OCI-LY1 (cell line): ENCODE data around the gene MYH7B.

Source experiments
- H2AFZ ChIP-seq: fragments of 200-600 bp; sonication (generic), shearing (Covaris generic); 2 replicates; pipeline ENCODE4 v1.6.0; 2014; ENCODE audit warnings: antibody characterized with exemption, mild to moderate bottlenecking, low read length
- H3F3A ChIP-seq: fragments of 200-600 bp; sonication (generic), shearing (Covaris generic); 2 replicates; pipeline ENCODE4 v1.6.0; 2014; ENCODE audit warnings: mild to moderate bottlenecking, antibody characterized with exemption, low read length, moderate library complexity; ENCODE audit not compliant: insufficient read depth
- H3K27ac ChIP-seq: fragments of 200-600 bp; sonication (generic); 2 replicates; pipeline ENCODE4 v1.5.1; 2014; ENCODE audit warnings: low read length, mixed run types, mild to moderate bottlenecking, low read depth; ENCODE audit not compliant: poor library complexity, severe bottlenecking
- H3K27me3 ChIP-seq: fragments of 200-600 bp; sonication (generic); 2 replicates; pipeline ENCODE4 v1.6.0; 2014; ENCODE audit warnings: antibody characterized with exemption, mild to moderate bottlenecking, low read length, moderate library complexity; ENCODE audit not compliant: insufficient read depth
- H3K36me3 ChIP-seq: fragments of 200-600 bp; sonication (generic); 2 replicates; pipeline ENCODE4 v1.6.1; 2014; ENCODE audit warnings: mild to moderate bottlenecking, antibody characterized with exemption, low read length, moderate library complexity, mixed read lengths; ENCODE audit not compliant: insufficient read depth
- H3K4me1 ChIP-seq: fragments of 200-600 bp; sonication (generic); 2 replicates; pipeline ENCODE4 v1.5.1; 2014; ENCODE audit warnings: mild to moderate bottlenecking, low read length, moderate library complexity; ENCODE audit not compliant: insufficient read depth, severe bottlenecking
- H3K4me2 ChIP-seq: fragments of 200-600 bp; sonication (generic), shearing (Covaris generic); 2 replicates; pipeline ENCODE4 v1.6.1; 2014; ENCODE audit warnings: low read length
- H3K4me3 ChIP-seq: fragments of 200-600 bp; sonication (generic); 2 replicates; pipeline ENCODE4 v1.5.1; 2014; ENCODE audit warnings: low read length, low read depth, mild to moderate bottlenecking, mixed read lengths; ENCODE audit not compliant: poor library complexity, severe bottlenecking
- H3K79me2 ChIP-seq: fragments of 200-600 bp; shearing (Covaris generic); 2 replicates; pipeline ENCODE4 v1.6.1; 2016; ENCODE audit warnings: mixed run types, low read length, mixed read lengths; ENCODE audit not compliant: insufficient read depth
- H3K9ac ChIP-seq: fragments of 200-600 bp; sonication (generic), shearing (Covaris generic); 2 replicates; pipeline ENCODE4 v1.6.1; 2014; ENCODE audit warnings: mild to moderate bottlenecking, low read length, mixed read lengths
- H3K9me2 ChIP-seq: fragments of 200-600 bp; sonication (generic), shearing (Covaris generic); 2 replicates; pipeline ENCODE4 v1.6.1; 2014; ENCODE audit warnings: low read depth, mild to moderate bottlenecking, low read length, mixed read lengths
- H3K9me3 ChIP-seq: fragments of 200-600 bp; shearing (Covaris generic); 2 replicates; pipeline ENCODE4 v1.6.1; 2014; ENCODE audit warnings: low read length, mixed read lengths
- H4K20me1 ChIP-seq: fragments of 200-600 bp; sonication (generic), shearing (Covaris generic); 2 replicates; pipeline ENCODE4 v1.6.0; 2016; ENCODE audit warnings: mild to moderate bottlenecking, low read length; ENCODE audit not compliant: insufficient read depth
- EZH2 ChIP-seq: fragments of 200-600 bp; sonication (generic), shearing (Covaris generic); IDR thresholded peaks from 2 replicates; pipeline ENCODE4 v1.8.0; 2017; ENCODE audit warnings: borderline replicate concordance, mixed run types, mild to moderate bottlenecking, antibody characterized with exemption, low read length, moderate library complexity, mixed read lengths
- TF ChIP-seq, protein P1 (sequence below): fragments of 200-600 bp; sonication (generic), shearing (Covaris generic); IDR thresholded peaks from 2 replicates; pipeline ENCODE4 v1.5.1; 2017; ENCODE audit warnings: mild to moderate bottlenecking, antibody characterized with exemption, low read length, moderate library complexity, mixed read lengths

Gene MYH7B

GRCh38 chr20:34988191-34988540 lies 32.5 kb downstream of the MYH7B start:
- Histone ChIP-seq H3K9me2 (no peaks in the 10 kb centered on the region), H3K4me3 (no peak overlapping the region), H3K4me1 (no peaks in the 10 kb centered on the region), H3K27me3 (no peaks in the 10 kb centered on the region), H3K36me3 (no peaks in the 10 kb centered on the region; the same call in 1 of the 2 replicates), H2AFZ (no peak overlapping the region), H3K27ac (no peak overlapping the region), H3K4me2 (no peak overlapping the region), H4K20me1 (no peaks in the 10 kb centered on the region), H3K79me2 (no peaks in the 10 kb centered on the region), H3K9me3 (no peaks in the 10 kb centered on the region), H3F3A (no peaks in the 10 kb centered on the region), H3K9ac (no peak overlapping the region)
- no peak for TF ChIP-seq EZH2
- TF ChIP-seq, protein P1, sequence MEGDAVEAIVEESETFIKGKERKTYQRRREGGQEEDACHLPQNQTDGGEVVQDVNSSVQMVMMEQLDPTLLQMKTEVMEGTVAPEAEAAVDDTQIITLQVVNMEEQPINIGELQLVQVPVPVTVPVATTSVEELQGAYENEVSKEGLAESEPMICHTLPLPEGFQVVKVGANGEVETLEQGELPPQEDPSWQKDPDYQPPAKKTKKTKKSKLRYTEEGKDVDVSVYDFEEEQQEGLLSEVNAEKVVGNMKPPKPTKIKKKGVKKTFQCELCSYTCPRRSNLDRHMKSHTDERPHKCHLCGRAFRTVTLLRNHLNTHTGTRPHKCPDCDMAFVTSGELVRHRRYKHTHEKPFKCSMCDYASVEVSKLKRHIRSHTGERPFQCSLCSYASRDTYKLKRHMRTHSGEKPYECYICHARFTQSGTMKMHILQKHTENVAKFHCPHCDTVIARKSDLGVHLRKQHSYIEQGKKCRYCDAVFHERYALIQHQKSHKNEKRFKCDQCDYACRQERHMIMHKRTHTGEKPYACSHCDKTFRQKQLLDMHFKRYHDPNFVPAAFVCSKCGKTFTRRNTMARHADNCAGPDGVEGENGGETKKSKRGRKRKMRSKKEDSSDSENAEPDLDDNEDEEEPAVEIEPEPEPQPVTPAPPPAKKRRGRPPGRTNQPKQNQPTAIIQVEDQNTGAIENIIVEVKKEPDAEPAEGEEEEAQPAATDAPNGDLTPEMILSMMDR: no peak

DNA sequence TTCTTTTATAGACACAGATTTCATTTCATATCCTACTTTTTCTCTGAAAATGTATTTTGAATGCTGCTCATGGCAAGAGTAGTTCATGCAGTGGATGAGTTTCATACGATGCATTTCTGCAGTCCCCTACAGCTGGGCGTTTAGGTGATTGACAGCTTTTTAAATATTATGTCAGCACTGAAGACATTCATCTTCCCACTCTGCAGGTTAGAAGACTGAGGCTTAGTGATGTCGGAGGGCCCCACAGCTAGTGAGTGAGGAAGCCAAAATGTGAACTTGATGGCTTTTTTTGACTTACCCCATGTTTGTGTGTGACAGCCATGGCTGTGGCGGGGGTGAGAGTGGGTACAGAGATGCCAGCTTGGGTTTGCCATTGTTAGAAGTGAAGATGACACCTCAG lies 33.5 kb downstream of the MYH7B start:
- H2AFZ ChIP-seq: no peak overlapping the region
- H3K27ac ChIP-seq: no peak overlapping the region
- H3K4me3 ChIP-seq: no peak overlapping the region
- no peaks in the 10 kb centered on the region for H3K27me3 ChIP-seq
- H3F3A ChIP-seq: no peaks in the 10 kb centered on the region
- no peak overlapping the region for H3K9ac ChIP-seq
- no peak overlapping the region for H3K4me2 ChIP-seq
- H3K36me3 ChIP-seq: no peaks in the 10 kb centered on the region; the same call in 1 of the 2 replicates
- H3K9me2 ChIP-seq: no peaks in the 10 kb centered on the region
- H4K20me1 ChIP-seq: no peaks in the 10 kb centered on the region
- no peaks in the 10 kb centered on the region for H3K4me1 ChIP-seq
- H3K79me2 ChIP-seq: no peaks in the 10 kb centered on the region
- TF ChIP-seq, protein P1: no peak
- no peak for TF ChIP-seq EZH2
- no peaks in the 10 kb centered on the region for H3K9me3 ChIP-seq

- no peaks in the 10 kb centered on the region for H3K4me1 ChIP-seq
- no peaks in the 10 kb centered on the region for H3F3A ChIP-seq
- TF ChIP-seq, protein P1: no peak
- no peak for TF ChIP-seq EZH2
- no peak overlapping the region for H3K4me3 ChIP-seq
- H3K9ac ChIP-seq: no peak overlapping the region
- no peaks in the 10 kb centered on the region for H3K79me2 ChIP-seq
- H4K20me1 ChIP-seq: no peaks in the 10 kb centered on the region
- no peaks in the 10 kb centered on the region for H3K9me2 ChIP-seq
- peaks cover 3% of the 10 kb centered on the region for H3K36me3 ChIP-seq
- H3K4me2 ChIP-seq: no peak overlapping the region
- no peak overlapping the region for H2AFZ ChIP-seq
- H3K9me3 ChIP-seq: no peaks in the 10 kb centered on the region
- H3K27me3 ChIP-seq: no peaks in the 10 kb centered on the region
- H3K27ac ChIP-seq: no peak overlapping the region
These were observed 34.0 kb downstream of the MYH7B start for GRCh38 chr20:34989670-34990069.
